CD14-positive monocyte (primary cell): ENCODE data around the gene SHC2. TPM values are rescaled to one million over a fixed set of nuclear protein-coding genes. Genes with fewer than 3 reads are reported as not detected.

Source experiments
- DNase-seq, 3 donors: peaks; one replicate each; pipeline ENCODE4 v3.0.0-alpha.2; 2011 to 2022
- H2AFZ ChIP-seq: 2 replicates; pipeline ENCODE4 v1.6.0; 2012; ENCODE audit warnings: mild to moderate bottlenecking, low read depth, low read length, inconsistent platforms; ENCODE audit not compliant: insufficient read depth, poor library complexity, severe bottlenecking
- H3K27ac ChIP-seq, 2 donors: 1 replicate in 1 of 2; 2 replicates in 1 of 2; pipeline ENCODE4 v1.5.1; 2012 to 2013; ENCODE audit warnings: low read length in 2 of 2, control low read depth in 1 of 2, inconsistent platforms in 1 of 2, low read depth in 1 of 2, mild to moderate bottlenecking in 1 of 2
- H3K27me3 ChIP-seq, 2 donors: one replicate each; pipeline versions ENCODE4 v1.6.0 to v1.6.1; 2011 to 2013; ENCODE audit warnings: low read length in 2 of 2; ENCODE audit not compliant: control insufficient read depth in 2 of 2, insufficient read depth in 2 of 2
- H3K36me3 ChIP-seq, 2 donors: replicated peaks in 1 of 2; 1 replicate in 1 of 2; 2 replicates in 1 of 2; pipeline versions ENCODE4 v1.5.1 to v1.6.1; 2012 to 2013; ENCODE audit warnings: low read length in 2 of 2, control low read depth in 1 of 2, inconsistent platforms in 1 of 2, mild to moderate bottlenecking in 1 of 2; ENCODE audit not compliant: insufficient read depth in 2 of 2, control insufficient read depth in 1 of 2
- H3K4me1 ChIP-seq, 2 donors: 1 replicate in 1 of 2; 2 replicates in 1 of 2; pipeline versions ENCODE4 v1.5.1 to v1.6.1; 2012 to 2013; ENCODE audit warnings: low read length in 2 of 2, control low read depth in 1 of 2, inconsistent platforms in 1 of 2, mild to moderate bottlenecking in 1 of 2, moderate library complexity in 1 of 2; ENCODE audit not compliant: insufficient read depth in 2 of 2, control insufficient read depth in 1 of 2
- H3K4me2 ChIP-seq: replicated peaks from 2 replicates; pipeline ENCODE3; 2012; ENCODE audit warnings: low read length, moderate library complexity, mild to moderate bottlenecking; ENCODE audit not compliant: poor library complexity, severe bottlenecking; ENCODE audit errors: extremely low read depth
- H3K4me3 ChIP-seq, 3 experiments: fragments of 200-600 bp in 1 of 3; sonication (generic) in 1 of 3; replicated peaks in 1 of 3; 1 replicate in 2 of 3; 2 replicates in 1 of 3; pipeline ENCODE4 v1.5.1; 2011 to 2013; ENCODE audit warnings: low read length in 3 of 3, mild to moderate bottlenecking in 3 of 3, control low read depth in 2 of 3, low read depth in 2 of 3, inconsistent platforms in 1 of 3, moderate library complexity in 1 of 3
- H3K79me2 ChIP-seq: 2 replicates; pipeline ENCODE4 v1.6.0; 2012; ENCODE audit warnings: mild to moderate bottlenecking, control low read depth, inconsistent platforms, low read length, moderate library complexity; ENCODE audit not compliant: insufficient read depth
- H3K9ac ChIP-seq: 2 replicates; pipeline ENCODE4 v1.6.0; 2017; ENCODE audit warnings: low read length, mild to moderate bottlenecking; ENCODE audit not compliant: insufficient read depth, poor library complexity, severe bottlenecking
- H3K9me3 ChIP-seq, 2 donors: replicated peaks in 1 of 2; 1 replicate in 1 of 2; 2 replicates in 1 of 2; pipeline versions ENCODE4 v1.5.1 to v1.6.1; 2012 to 2013; ENCODE audit warnings: low read length in 2 of 2, control low read depth in 1 of 2; ENCODE audit not compliant: control insufficient read depth in 1 of 2, insufficient read depth in 1 of 2
- H4K20me1 ChIP-seq: 2 replicates; pipeline ENCODE4 v1.6.0; 2012; ENCODE audit warnings: mild to moderate bottlenecking, low read length, control low read depth, moderate library complexity; ENCODE audit not compliant: insufficient read depth
- H3K27ac Mint-ChIP-seq, 7 donors: one replicate each; pipeline ENCODE4 v1.8.0; 2020; ENCODE audit warnings: mild to moderate bottlenecking in 7 of 7, mixed read lengths in 7 of 7, moderate library complexity in 6 of 7, inconsistent platforms in 2 of 7
- H3K27me3 Mint-ChIP-seq, 3 donors: one replicate each; pipeline ENCODE4 v1.8.0; 2021 to 2022; ENCODE audit warnings: low read depth in 3 of 3, mild to moderate bottlenecking in 3 of 3, mixed read lengths in 3 of 3, moderate library complexity in 3 of 3, inconsistent platforms in 1 of 3
- H3K36me3 Mint-ChIP-seq, 2 donors: one replicate each; pipeline ENCODE4 v1.8.0; 2020; ENCODE audit warnings: mixed read lengths in 2 of 2, inconsistent platforms in 1 of 2, mild to moderate bottlenecking in 1 of 2
- H3K4me1 Mint-ChIP-seq: one replicate; pipeline ENCODE4 v1.8.0; 2020; ENCODE audit warnings: mild to moderate bottlenecking, mixed read lengths
- H3K4me3 Mint-ChIP-seq, 2 donors: one replicate each; pipeline ENCODE4 v1.8.0; 2020; ENCODE audit warnings: mild to moderate bottlenecking in 2 of 2, mixed read lengths in 2 of 2, moderate library complexity in 1 of 2
- H3K9me3 Mint-ChIP-seq, 7 donors: one replicate each; pipeline ENCODE4 v1.8.0; 2020 to 2022; ENCODE audit warnings: mixed read lengths in 7 of 7, mild to moderate bottlenecking in 6 of 7, moderate library complexity in 6 of 7, inconsistent platforms in 2 of 7
- WGBS: methylation state at CpG from one replicate; pipeline ENCODE4 v1.1.5; 2013; ENCODE audit warnings: missing lambda C conversion rate; ENCODE audit not compliant: insufficient coverage; 5-methylcytosine and 5-hydroxymethylcytosine counted together
- intact Hi-C, 2 donors: fragments of 100-400 bp; cut with micrococcal nuclease; formaldehyde crosslinking; loops; one replicate each; pipeline versions ENCODE4 v1.15.0 to v1.15.1; 2023
- polyA plus RNA-seq, 3 donors: library from polyadenylated mRNA; depleted of rRNA in 1 of 3; unstranded in 2 of 3; stranded (reverse) in 1 of 3; fragments of 300-500 nt in 2 of 3; fragments of >200 nt in 1 of 3; fragmentation: Illumina TruSeq in 2 of 3; gene quantifications; 1 replicate in 2 of 3; 2 replicates in 1 of 3; pipeline ENCODE4 v1.2.3, GENCODE V29; 2012 to 2021
- TF ChIP-seq, protein P1 (sequence below): fragments of 200-600 bp; IDR thresholded peaks from one replicate; pipeline ENCODE4 v1.8.0; 2022; ENCODE audit warnings: antibody characterized with exemption, mild to moderate bottlenecking

Gene SHC2
- polyA plus RNA-seq, 3 donors: not detected

DNA sequence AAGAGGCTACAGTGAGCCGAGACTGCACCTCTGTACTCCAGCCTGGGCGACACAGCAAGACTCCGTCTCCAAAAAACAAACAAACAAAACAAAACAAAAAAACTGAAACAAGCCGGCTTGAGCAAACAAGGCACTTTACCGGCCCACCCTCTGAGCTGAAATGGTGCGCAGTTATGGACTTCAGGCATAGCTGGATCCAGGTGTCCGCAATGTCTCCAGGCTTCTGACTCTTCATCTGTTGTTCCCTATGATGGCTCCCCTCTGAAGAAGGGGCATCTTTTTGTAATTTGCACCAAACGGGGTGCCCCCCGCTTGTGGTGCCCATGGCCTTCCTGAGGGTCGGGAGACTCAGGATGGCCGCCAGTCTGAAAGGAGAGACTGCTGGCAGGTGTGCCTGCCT, 58.0 kb downstream of the SHC2 start:
- peaks cover 7 to 32% (median 8%) of the 10 kb centered on the region in 3 donors for H3K27me3 Mint-ChIP-seq
- 92% methylated on average over 11 of the region's 11 CpGs for WGBS
- TF ChIP-seq, protein P1, sequence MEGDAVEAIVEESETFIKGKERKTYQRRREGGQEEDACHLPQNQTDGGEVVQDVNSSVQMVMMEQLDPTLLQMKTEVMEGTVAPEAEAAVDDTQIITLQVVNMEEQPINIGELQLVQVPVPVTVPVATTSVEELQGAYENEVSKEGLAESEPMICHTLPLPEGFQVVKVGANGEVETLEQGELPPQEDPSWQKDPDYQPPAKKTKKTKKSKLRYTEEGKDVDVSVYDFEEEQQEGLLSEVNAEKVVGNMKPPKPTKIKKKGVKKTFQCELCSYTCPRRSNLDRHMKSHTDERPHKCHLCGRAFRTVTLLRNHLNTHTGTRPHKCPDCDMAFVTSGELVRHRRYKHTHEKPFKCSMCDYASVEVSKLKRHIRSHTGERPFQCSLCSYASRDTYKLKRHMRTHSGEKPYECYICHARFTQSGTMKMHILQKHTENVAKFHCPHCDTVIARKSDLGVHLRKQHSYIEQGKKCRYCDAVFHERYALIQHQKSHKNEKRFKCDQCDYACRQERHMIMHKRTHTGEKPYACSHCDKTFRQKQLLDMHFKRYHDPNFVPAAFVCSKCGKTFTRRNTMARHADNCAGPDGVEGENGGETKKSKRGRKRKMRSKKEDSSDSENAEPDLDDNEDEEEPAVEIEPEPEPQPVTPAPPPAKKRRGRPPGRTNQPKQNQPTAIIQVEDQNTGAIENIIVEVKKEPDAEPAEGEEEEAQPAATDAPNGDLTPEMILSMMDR: no peak
- no peak overlapping the region for H2AFZ ChIP-seq
- no peak overlapping the region for H3K4me3 ChIP-seq
- peaks cover 0 to 5% of the 10 kb centered on the region in 2 donors for H3K27me3 ChIP-seq
- no peaks in the 10 kb centered on the region for H3K79me2 ChIP-seq
- no peak for DNase-seq
- H3K4me1 Mint-ChIP-seq: no peaks in the 10 kb centered on the region
- no peaks in the 10 kb centered on the region for H3K36me3 ChIP-seq
- H3K4me2 ChIP-seq: no peak overlapping the region
- H3K36me3 Mint-ChIP-seq: no peaks in the 10 kb centered on the region
- peak overlapping the region in 1 of 7 donors; percentile 60 for H3K27ac Mint-ChIP-seq
- no peaks in the 10 kb centered on the region for H4K20me1 ChIP-seq
- H3K4me1 ChIP-seq: no peaks in the 10 kb centered on the region
- H3K4me3 Mint-ChIP-seq: peak overlapping the region in 1 of 2 donors; percentile 30
- intact Hi-C loops: no loop called here
- no peak overlapping the region for H3K9ac ChIP-seq
- no peak overlapping the region for H3K27ac ChIP-seq
- peaks cover 0 to under 1% of the 10 kb centered on the region in 2 donors for H3K9me3 ChIP-seq
- H3K9me3 Mint-ChIP-seq: peaks cover under 1 to 30% (median 6%) of the 10 kb centered on the region in 7 donors

- Histone ChIP-seq H4K20me1 (no peaks in the 10 kb centered on the region), H3K9ac (no peak overlapping the region), H3K27ac (no peak overlapping the region), H3K27me3 (peaks cover 0 to 4% of the 10 kb centered on the region in 2 donors), H2AFZ (no peak overlapping the region), H3K4me1 (no peaks in the 10 kb centered on the region), H3K9me3 (peaks cover 0 to 6% of the 10 kb centered on the region in 2 donors), H3K4me2 (no peak overlapping the region), H3K36me3 (no peaks in the 10 kb centered on the region), H3K79me2 (no peaks in the 10 kb centered on the region), H3K4me3 (no peak overlapping the region)
- H3K4me3 Mint-ChIP-seq: peak overlapping the region in 1 of 2 donors; percentile 21
- no peaks in the 10 kb centered on the region for H3K36me3 Mint-ChIP-seq
- H3K9me3 Mint-ChIP-seq: peaks cover 3 to 37% (median 11%) of the 10 kb centered on the region in 7 donors
- DNase-seq: no peak
- H3K27me3 Mint-ChIP-seq: peaks cover 5 to 30% (median 7%) of the 10 kb centered on the region in 3 donors
- H3K27ac Mint-ChIP-seq: no peak overlapping the region
- no peaks in the 10 kb centered on the region for H3K4me1 Mint-ChIP-seq
- WGBS: 58% methylated on average over 30 of the region's 38 CpGs
- TF ChIP-seq, protein P1: no peak
- intact Hi-C loops: no loop called here
Measured at GRCh38 chr19:401866-402511, 58.8 kb downstream of the SHC2 start.
